Skin epidermis (tissue), 12 donors: ENCODE measurements around the gene CUEDC1.
A peak's percentile ranks its signal among the peaks of the same experiment; 100 is the strongest.

Source experiments
- H3K27ac ChIP-seq, 21 experiments: fragments of 200-600 bp; sonication (generic) in 11 of 21; one replicate each; pipeline ENCODE4 v1.5.0; 2020; ENCODE audit warnings: mild to moderate bottlenecking in 3 of 21, inconsistent platforms in 2 of 21, moderate library complexity in 2 of 21
- H3K4me3 ChIP-seq, 7 experiments: fragments of 200-600 bp; sonication (generic) in 2 of 7; one replicate each; pipeline ENCODE4 v1.5.0; 2020; ENCODE audit warnings: inconsistent platforms in 2 of 7, mild to moderate bottlenecking in 2 of 7, moderate library complexity in 1 of 7

CUEDC1 gene

GRCh38 chr17:57906910-57907309 lies 48.3 kb downstream of the CUEDC1 start:
- no peak overlapping the region for H3K4me3 ChIP-seq
- H3K27ac ChIP-seq, result peak overlapping the region in 1 of 21 experiments; percentile 47

- H3K4me3 ChIP-seq, result no peak overlapping the region
- peak overlapping the region in 1 of 21 experiments; percentile 48 for H3K27ac ChIP-seq
Observed at GRCh38 chr17:57905875-57906455, 49.2 kb downstream of the CUEDC1 start.

- Histone ChIP-seq H3K4me3 (no peak overlapping the region), H3K27ac (peak overlapping the region in 20 of 21 experiments; percentile 30 to 91 (median 80))
Observed at GRCh38 chr17:57903961-57904360, 51.3 kb downstream of the CUEDC1 start.

GRCh38 chr17:57902800-57903759 lies 52.1 kb downstream of the CUEDC1 start:
- H3K27ac ChIP-seq, result peak overlapping the region in 20 of 21 experiments; percentile 30 to 91 (median 81)
- no peak overlapping the region for H3K4me3 ChIP-seq

GRCh38 chr17:57902117-57902799 lies 53.0 kb downstream of the CUEDC1 start:
- peak overlapping the region in 19 of 21 experiments; percentile 55 to 91 (median 82) for H3K27ac ChIP-seq

GRCh38 chr17:57900991-57901743 lies 54.0 kb downstream of the CUEDC1 start:
- no peak overlapping the region for H3K4me3 ChIP-seq
- H3K27ac ChIP-seq, result peak overlapping the region in 11 of 21 experiments; percentile 6 to 91 (median 40)

More at GRCh38 chr17:57902117-57902799, 53.0 kb downstream of the CUEDC1 start:
- H3K4me3 ChIP-seq, result no peak overlapping the region

GRCh38 chr17:57899822-57900221 lies 55.4 kb downstream of the CUEDC1 start:
- Histone ChIP-seq H3K27ac (peak overlapping the region in 20 of 21 experiments; percentile 35 to 87 (median 76)), H3K4me3 (no peak overlapping the region)

GRCh38 chr17:57899391-57899790 lies 55.8 kb downstream of the CUEDC1 start:
- H3K27ac ChIP-seq, result peak overlapping the region in 20 of 21 experiments; percentile 35 to 87 (median 76)
- H3K4me3 ChIP-seq, result no peak overlapping the region

GRCh38 chr17:57898487-57899311 lies 56.5 kb downstream of the CUEDC1 start:
- H3K27ac ChIP-seq, result peak overlapping the region in 20 of 21 experiments; percentile 35 to 87 (median 76)
- H3K4me3 ChIP-seq, result no peak overlapping the region

GRCh38 chr17:57895382-57896060 lies 59.7 kb downstream of the CUEDC1 start:
- peak overlapping the region in 5 of 21 experiments; percentile 1 to 80 (median 52) for H3K27ac ChIP-seq

GRCh38 chr17:57894848-57895247 lies 60.4 kb downstream of the CUEDC1 start:
- Histone ChIP-seq H3K27ac (peak overlapping the region in 4 of 21 experiments; percentile 35 to 83 (median 66)), H3K4me3 (no peak overlapping the region)

More at GRCh38 chr17:57895382-57896060, 59.7 kb downstream of the CUEDC1 start:
- H3K4me3 ChIP-seq, result no peak overlapping the region

- peak overlapping the region in 20 of 21 experiments; percentile 41 to 87 (median 83) for H3K27ac ChIP-seq
- peak overlapping the region in 1 of 7 experiments; percentile 8 for H3K4me3 ChIP-seq
Observed at GRCh38 chr17:57892820-57893595, 62.2 kb downstream of the CUEDC1 start.

GRCh38 chr17:57892146-57892819 lies 62.9 kb downstream of the CUEDC1 start:
- peak overlapping the region in 20 of 21 experiments; percentile 41 to 87 (median 83) for H3K27ac ChIP-seq
- no peak overlapping the region for H3K4me3 ChIP-seq

- no peak overlapping the region for H3K4me3 ChIP-seq
- H3K27ac ChIP-seq, result peak overlapping the region in 12 of 21 experiments; percentile 16 to 87 (median 76)
Observed at GRCh38 chr17:57890857-57891232, 64.4 kb downstream of the CUEDC1 start.

- H3K27ac ChIP-seq, result peak overlapping the region in 14 of 21 experiments; percentile 16 to 87 (median 66)
Observed at GRCh38 chr17:57889892-57890856, 65.0 kb downstream of the CUEDC1 start.

More at GRCh38 chr17:57889892-57890856, 65.0 kb downstream of the CUEDC1 start:
- H3K4me3 ChIP-seq, result no peak overlapping the region
